ENCODE measurements around the gene TEAD1.

Gene TEAD1

DNA sequence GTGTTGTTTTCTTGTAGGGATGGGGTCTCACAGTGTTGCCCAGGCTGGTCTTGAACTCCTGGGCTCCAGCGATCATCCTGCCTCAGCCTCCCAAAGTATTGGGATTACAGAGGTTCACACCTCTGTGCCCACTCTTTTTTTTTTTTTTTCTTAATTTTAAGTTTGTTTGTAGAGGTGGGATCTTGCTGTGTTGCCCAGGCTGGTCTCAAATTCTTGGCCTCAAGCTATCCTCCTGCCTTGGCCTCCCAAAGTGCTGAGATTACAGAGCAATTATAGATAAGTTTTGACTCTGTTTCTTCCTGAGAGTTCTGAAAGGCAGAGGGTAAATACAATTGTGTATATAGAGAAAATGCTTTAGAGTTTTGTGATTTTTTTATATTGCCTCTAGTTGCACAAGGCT lies 160.4 kb downstream of the TEAD1 start:
- H3K4me1 Mint-ChIP-seq: no peaks in the 10 kb centered on the region
- DNase-seq (ENCODE audit: low spot score in 2 of 2): no peak
- H3K27ac Mint-ChIP-seq: no peak overlapping the region
- no peaks in the 10 kb centered on the region for H3K9me3 Mint-ChIP-seq
- no peak overlapping the region for H3K4me3 Mint-ChIP-seq
- ATAC-seq: no peak
- H3K36me3 Mint-ChIP-seq: no peaks in the 10 kb centered on the region

DNA sequence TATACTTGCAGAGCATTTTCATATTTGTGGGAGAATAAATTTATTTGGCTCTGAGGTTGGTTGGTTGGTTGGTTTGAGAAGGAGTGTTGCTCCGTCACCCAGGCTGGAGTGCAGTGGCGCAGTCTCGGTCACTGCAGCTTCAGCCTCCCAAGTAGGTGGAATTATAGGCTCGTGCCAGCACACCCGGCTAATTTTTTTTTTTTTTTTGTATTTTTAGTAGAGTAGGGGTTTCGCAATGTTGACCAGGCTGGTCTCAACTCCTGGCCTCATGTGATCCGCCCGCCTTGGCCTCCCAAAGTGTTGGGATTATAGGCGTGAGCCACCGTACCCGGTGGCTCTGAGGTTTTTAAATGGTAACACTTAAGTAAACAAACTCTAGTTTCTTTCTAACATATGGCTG lies 161.1 kb downstream of the TEAD1 start:
- no peaks in the 10 kb centered on the region for H3K9me3 Mint-ChIP-seq
- H3K27ac Mint-ChIP-seq: no peak overlapping the region
- DNase-seq (ENCODE audit: low spot score in 2 of 2) (no peak), ATAC-seq (no peak)
- no peaks in the 10 kb centered on the region for H3K4me1 Mint-ChIP-seq
- no peaks in the 10 kb centered on the region for H3K36me3 Mint-ChIP-seq
- H3K4me3 Mint-ChIP-seq: no peak overlapping the region

DNA sequence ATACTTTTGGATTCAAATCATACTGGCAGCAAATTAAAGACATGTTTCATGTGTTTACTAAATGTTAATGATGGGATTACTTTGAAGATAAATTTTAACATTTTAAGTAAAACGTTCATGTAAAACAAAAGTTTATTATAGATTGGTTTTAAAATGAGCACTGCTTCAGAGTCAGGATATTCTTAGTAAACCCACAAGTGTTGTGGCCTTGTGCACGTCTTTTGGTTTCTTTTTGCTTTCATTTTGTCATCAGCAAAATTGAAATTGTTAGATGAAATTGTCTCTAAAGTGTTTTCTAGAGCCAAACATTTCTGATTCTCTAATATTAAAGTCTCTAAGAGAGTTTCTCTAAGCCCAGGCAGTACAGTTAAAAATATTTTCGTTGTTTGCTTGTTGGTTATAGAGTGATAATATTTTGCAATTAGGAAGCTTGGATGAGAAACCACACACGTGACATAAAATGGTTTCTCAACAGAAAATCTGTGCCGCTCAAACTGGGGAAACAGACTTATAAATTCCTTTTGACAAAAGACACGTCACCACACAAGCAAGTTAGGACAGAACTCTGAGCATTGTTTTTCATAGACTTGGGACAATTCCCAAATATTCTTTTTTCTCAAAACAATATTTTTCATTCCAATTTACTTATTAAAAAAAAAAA lies 164.4 kb downstream of the TEAD1 start:
- H3K36me3 Mint-ChIP-seq: no peaks in the 10 kb centered on the region
- H3K4me3 Mint-ChIP-seq: no peak overlapping the region
- no peak for ATAC-seq
- H3K27ac Mint-ChIP-seq: no peak overlapping the region
- DNase-seq (ENCODE audit: low spot score in 2 of 2): no peak
- no peaks in the 10 kb centered on the region for H3K4me1 Mint-ChIP-seq
- H3K9me3 Mint-ChIP-seq: no peaks in the 10 kb centered on the region

DNA sequence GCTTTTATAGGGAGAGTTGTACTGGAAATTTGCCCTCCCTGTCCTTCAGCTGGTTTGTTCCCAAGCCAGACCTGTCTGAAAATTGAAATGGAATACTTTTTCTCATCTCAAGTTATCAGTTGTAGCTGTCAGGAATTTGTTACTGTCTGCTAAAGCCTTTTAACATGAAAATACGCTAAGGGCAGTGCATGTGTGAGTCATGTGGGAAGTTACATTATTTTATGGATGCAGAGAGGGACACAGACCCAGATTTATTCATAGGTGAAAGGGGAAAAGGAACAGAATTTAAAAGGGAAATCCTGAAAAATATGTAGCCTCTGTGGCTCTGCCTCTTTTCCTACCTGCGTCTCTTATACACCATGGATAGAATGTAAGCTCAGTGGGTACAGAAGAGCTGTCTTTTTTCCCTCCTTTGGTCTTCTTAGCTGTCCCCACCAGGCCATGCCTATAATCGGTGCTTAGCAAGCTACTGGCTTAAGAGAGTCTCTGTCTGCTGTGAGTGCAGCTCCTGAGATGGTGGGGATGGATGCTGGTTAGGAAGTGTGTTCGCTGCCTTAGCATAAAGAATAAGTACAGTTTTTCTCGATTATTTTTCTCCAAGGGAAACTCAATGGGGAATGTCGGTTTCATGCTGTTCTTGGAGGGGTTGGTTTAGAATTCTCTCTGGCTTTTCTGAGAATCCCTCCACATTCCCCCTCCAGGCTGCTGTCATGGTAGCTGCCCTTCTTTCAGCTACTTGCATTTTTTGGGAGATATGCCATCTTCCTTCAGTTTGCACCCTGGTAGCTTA lies 166.8 kb downstream of the TEAD1 start:
- no peak for ATAC-seq
- Mint-ChIP-seq H3K9me3 (no peaks in the 10 kb centered on the region), H3K4me3 (no peak overlapping the region)

DNA sequence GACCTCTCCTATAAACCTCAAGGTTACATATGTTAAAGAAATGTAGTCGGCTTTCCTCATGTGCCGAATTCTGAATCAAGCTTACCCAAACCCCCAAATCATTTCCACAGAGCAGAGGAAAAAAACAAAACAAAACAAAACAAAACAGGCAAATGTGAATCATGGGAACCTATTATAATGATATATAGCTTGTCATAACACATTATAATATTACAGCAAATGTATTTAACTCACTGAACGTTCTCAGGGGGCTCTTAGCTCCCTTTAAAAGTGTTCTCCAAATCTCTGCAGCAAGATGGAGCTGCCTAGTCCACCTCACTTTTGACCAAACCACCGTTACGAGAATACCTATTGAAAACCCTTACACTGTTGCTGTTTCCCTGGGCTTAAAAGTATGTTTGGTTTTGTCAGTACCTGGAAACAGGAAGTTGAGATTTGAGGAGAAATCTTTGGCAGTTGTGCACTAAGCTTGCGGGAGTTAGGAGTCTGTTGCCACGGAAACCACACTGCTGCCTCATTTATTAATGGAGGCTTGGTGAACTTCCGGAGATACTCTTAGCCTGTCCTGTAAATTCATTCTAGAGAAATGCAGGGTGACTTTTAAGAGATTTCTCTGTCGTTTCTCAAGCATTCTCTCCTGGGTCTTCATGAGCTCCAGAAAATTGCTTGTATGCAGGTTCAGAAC lies 167.9 kb downstream of the TEAD1 start:
- Mint-ChIP-seq H3K27ac (no peak overlapping the region), H3K4me1 (no peaks in the 10 kb centered on the region), H3K4me3 (no peak overlapping the region), H3K36me3 (no peaks in the 10 kb centered on the region), H3K9me3 (no peaks in the 10 kb centered on the region)
- DNase-seq (ENCODE audit: low spot score in 2 of 2) (no peak), ATAC-seq (no peak)

More for the DNA sequence above, 166.8 kb downstream of the TEAD1 start:
- H3K4me1 Mint-ChIP-seq: no peaks in the 10 kb centered on the region
- H3K27ac Mint-ChIP-seq: no peak overlapping the region
- no peaks in the 10 kb centered on the region for H3K36me3 Mint-ChIP-seq
- no peak for DNase-seq (ENCODE audit: low spot score in 2 of 2)

DNA sequence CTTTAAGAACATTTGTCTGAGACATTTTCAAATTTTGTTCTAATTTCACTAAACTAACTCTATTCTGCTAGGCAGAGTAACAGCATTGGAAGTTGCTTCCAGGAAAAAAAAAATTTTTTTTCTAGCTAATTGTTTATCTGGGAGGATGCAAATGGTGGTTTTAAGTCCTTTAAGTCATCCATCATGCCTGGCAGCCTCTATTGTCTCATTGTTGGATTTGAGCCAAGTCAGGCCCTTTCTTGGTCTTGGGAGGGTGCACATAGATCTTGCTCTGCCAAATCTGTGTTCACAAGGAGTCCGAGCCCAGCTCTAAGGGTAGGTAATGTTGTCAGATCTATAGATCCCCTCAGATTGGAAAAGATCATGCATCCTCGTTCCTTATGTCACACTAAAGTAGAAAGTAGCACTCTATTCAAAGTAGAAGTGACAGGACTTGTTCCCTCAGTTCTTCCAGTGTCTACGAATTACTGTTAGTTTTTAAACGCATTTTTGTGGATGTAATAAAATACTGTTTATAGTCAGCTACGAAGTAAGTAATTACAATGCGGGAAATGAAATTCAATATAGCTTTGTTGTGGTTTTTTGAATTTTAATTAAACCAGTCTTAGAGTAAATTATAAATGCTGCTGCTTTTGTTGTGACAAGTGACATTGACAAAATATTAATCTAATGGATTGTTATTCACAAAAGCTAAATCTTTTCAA lies 168.9 kb downstream of the TEAD1 start:
- Mint-ChIP-seq H3K9me3 (no peaks in the 10 kb centered on the region), H3K36me3 (no peaks in the 10 kb centered on the region), H3K4me1 (no peaks in the 10 kb centered on the region), H3K27ac (no peak overlapping the region), H3K4me3 (no peak overlapping the region)
- DNase-seq (ENCODE audit: low spot score in 2 of 2) (no peak), ATAC-seq (no peak)

DNA sequence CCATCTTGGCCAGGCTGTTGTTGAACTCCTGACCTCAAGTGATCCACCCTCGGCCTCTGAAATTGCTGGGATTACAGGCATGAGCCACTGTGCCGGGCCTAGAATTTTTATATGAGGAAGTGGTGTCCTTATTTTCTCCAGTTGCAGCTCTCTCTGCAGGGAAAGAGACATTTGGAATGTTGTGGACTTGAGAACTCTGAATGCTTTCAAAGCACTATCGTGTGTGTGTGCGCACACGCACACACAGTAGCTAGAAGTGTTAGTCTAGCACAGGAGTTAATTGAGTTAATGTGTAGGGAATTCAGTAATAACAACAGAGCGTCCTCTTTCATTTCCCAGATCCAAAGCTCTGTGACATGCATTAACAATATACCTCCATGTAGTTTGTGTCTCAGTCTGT lies 170.9 kb downstream of the TEAD1 start:
- H3K36me3 Mint-ChIP-seq: no peaks in the 10 kb centered on the region
- no peaks in the 10 kb centered on the region for H3K4me1 Mint-ChIP-seq
- DNase-seq (ENCODE audit: low spot score in 2 of 2) (no peak), ATAC-seq (no peak)
- no peak overlapping the region for H3K27ac Mint-ChIP-seq
- no peak overlapping the region for H3K4me3 Mint-ChIP-seq
- H3K9me3 Mint-ChIP-seq: no peaks in the 10 kb centered on the region

DNA sequence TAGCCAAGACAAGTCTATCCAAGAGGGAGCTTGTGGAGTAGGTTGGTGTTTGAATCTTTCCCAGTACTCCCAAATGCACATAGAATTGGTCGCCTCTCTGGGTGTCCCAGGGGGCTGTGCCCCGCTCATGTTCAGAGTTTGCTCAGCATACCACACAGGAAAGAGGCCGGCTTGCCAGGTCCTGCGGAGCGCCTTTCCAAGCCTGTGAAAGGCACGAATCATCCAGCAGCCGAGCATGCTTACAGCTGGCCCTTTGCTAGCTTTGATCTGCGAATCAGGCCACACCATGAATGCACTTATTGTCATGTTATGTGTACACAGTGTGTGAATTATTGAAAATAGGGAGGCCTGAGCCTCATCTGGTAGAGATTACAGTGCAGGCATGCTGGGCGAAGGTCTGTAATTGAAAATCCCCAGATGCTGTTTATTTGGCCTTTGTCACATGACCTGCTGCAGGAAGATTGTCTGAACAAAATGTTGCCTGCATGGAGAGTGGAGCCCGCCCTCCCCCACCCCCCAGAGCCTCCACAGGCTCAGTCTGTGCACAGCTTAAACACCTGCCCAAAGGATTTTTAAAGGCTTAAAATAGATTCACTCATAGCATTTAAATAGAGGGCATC lies 171.6 kb downstream of the TEAD1 start:
- DNase-seq (ENCODE audit: low spot score in 2 of 2) (no peak), ATAC-seq (no peak)
- Mint-ChIP-seq H3K36me3 (no peaks in the 10 kb centered on the region), H3K9me3 (no peaks in the 10 kb centered on the region), H3K4me1 (no peaks in the 10 kb centered on the region), H3K4me3 (no peak overlapping the region), H3K27ac (no peak overlapping the region)

DNA sequence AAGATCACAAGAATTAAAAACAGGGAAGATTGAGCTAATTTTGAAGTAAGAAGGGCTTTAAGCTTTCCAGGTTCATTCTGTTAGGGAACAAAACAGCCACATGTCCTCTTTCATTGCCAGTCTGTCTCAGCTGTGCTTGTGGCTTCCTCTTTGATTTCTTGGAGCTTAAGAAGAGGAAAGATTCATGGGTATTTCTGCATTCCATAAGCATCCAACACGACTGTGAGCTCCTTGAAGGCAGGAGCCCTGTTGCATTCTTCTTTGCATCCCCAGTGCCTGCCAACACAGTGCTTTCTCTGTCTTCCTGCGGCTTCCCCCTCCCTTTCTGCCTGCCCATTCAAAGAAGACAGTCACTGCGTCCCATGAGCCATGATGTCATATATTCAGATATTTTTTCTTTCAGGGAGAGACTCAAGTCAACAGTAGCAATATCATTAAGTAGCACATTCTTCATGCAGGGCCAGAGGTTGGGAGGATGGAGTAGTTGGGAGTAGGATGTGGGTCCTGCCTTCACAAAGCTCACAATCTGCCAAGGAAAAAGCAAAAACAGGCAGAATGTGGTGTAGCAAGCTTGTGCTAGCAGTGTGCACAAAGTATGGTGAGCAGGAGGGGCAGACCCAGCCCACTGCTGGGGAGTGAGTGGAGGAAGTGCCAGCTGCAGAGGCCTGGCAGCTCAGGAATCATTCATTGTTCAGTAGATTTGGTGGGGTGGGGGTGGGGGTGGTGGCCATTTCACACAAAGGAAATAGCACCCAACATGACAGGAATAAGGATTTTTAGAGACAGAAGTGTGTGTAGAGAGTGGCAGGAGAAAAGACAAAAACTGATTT lies 172.8 kb downstream of the TEAD1 start:
- Mint-ChIP-seq H3K4me1 (peaks cover 5% of the 10 kb centered on the region), H3K27ac (no peak overlapping the region), H3K9me3 (no peaks in the 10 kb centered on the region), H3K4me3 (no peak overlapping the region), H3K36me3 (no peaks in the 10 kb centered on the region)
- ATAC-seq (no peak), DNase-seq (ENCODE audit: low spot score in 2 of 2) (no peak)

DNA sequence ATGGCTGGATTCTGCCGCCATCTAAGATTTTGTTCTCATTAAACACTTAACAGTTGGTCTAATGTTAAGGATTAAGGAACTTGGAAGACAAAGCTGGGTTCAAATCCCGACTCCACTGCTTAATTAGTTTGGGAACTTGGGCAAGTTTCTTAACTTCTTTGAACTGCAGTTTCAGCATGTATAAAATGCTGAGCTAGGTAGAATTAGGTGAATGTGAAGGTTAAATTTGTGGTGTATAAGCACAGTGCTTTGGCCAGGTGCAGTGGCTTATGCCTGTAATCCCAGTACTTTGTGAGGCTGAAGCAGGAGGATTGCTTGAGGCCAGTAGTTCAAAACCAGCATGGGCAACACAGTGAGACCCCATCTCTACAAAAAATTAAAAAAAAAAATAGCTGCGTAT lies 174.2 kb downstream of the TEAD1 start:
- peaks cover 7% of the 10 kb centered on the region for H3K4me1 Mint-ChIP-seq
- no peaks in the 10 kb centered on the region for H3K9me3 Mint-ChIP-seq
- ATAC-seq: no peak
- H3K4me3 Mint-ChIP-seq: no peak overlapping the region
- DNase-seq (ENCODE audit: low spot score in 2 of 2): no peak
- H3K27ac Mint-ChIP-seq: no peak overlapping the region
- H3K36me3 Mint-ChIP-seq: no peaks in the 10 kb centered on the region

DNA sequence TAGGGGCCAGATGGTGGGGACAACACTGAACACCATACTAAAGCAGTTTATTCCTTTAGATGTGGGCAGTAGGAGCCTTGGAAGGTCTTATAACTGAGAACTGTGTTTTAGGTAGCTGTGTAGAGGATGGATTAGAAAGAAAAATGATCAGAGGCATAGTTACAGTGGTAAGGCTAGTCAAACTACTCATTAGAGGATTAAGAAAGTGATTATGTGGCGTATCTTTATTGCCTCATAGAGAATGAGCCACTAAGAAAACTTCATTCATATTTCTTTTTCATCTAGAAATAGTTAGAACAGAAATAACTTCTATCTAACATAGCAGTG lies 179.1 kb downstream of the TEAD1 start:
- H3K27ac Mint-ChIP-seq: no peak overlapping the region
- H3K4me3 Mint-ChIP-seq: no peak overlapping the region
- DNase-seq (ENCODE audit: low spot score in 2 of 2) (no peak), ATAC-seq (no peak)
- no peaks in the 10 kb centered on the region for H3K36me3 Mint-ChIP-seq
- peaks cover 7% of the 10 kb centered on the region for H3K4me1 Mint-ChIP-seq
- no peaks in the 10 kb centered on the region for H3K9me3 Mint-ChIP-seq

DNA sequence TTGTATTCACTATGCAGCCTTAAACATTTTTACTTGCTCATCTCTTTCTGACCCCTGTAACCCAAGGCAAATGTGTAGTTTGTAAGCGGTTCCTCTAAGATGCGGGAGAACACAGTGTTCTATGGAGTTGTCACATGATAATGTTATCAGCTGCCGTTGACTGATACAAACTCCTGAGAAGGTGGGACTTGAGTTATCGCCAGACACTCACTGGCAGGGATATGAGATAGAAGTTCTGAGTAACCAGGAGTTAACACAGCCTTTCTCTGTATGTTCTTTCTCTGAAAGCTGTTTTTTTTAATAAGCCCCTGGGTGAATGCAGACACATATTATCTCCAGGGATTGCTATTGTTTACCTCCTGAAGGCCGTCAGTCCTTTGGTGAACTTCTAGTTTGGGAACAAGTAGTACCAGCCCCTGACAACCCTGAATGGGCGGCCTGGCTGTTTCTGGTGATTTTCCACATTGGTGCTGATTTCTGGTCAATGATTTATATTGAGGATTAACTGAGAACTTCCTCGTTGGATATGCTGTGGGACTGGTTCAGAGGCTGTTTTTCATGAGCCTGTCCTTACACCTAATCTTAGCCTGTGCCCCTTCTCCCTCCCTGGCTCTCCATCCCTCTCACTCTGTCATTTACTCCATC lies 179.6 kb downstream of the TEAD1 start:
- Mint-ChIP-seq H3K36me3 (no peaks in the 10 kb centered on the region), H3K9me3 (no peaks in the 10 kb centered on the region), H3K4me3 (no peak overlapping the region), H3K27ac (no peak overlapping the region), H3K4me1 (peaks cover 7% of the 10 kb centered on the region)
- DNase-seq (ENCODE audit: low spot score in 2 of 2) (no peak), ATAC-seq (no peak)

DNA sequence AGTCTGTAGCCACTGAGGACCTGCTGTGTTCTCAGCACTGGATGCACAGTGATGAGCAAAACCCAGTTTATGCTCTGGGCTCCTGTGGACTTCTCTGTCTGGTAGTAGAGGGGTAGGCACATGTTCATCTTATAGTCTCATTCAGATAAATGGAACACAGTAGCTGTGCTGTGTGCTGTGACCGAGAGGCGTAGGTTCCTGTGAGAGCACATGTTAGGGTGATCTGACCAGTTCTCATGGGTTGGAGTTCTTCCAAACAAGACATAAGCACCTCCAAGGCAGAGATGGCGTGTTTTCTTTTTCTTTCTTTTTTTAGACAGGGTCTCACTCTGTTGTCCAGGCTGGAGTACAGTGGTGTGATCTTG lies 180.1 kb downstream of the TEAD1 start:
- DNase-seq (ENCODE audit: low spot score in 2 of 2) (no peak), ATAC-seq (no peak)
- H3K4me1 Mint-ChIP-seq: peaks cover 7% of the 10 kb centered on the region
- no peaks in the 10 kb centered on the region for H3K36me3 Mint-ChIP-seq
- no peak overlapping the region for H3K4me3 Mint-ChIP-seq
- no peak overlapping the region for H3K27ac Mint-ChIP-seq
- no peaks in the 10 kb centered on the region for H3K9me3 Mint-ChIP-seq

DNA sequence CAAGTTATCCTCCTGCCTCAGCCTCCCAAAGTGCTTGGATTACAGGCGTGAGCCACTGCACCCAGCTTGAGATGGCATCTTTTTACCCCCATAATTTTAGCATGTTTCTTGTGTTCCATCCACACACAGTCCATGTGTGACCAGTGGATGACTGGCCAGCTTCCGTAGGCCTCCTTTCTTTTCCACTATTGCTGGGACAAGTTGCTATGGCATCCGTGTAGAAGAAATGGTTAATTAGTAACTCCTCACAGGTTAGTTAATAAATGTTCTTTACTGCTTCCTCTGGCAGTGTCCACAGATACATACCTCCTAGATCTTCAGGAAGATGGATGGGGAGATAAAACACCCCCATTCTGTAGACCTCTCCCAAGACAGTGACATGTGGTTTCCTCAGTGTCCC lies 180.6 kb downstream of the TEAD1 start:
- no peak for DNase-seq (ENCODE audit: low spot score in 2 of 2)
- H3K27ac Mint-ChIP-seq: no peak overlapping the region
- peaks cover 7% of the 10 kb centered on the region for H3K4me1 Mint-ChIP-seq
- no peaks in the 10 kb centered on the region for H3K36me3 Mint-ChIP-seq
- no peaks in the 10 kb centered on the region for H3K9me3 Mint-ChIP-seq
- no peak for ATAC-seq
- no peak overlapping the region for H3K4me3 Mint-ChIP-seq
